ENCODE measurements around the gene CCDC93. TPM values are rescaled to one million over a fixed set of nuclear protein-coding genes. Genes with fewer than 3 reads are reported as not detected.
A peak's percentile ranks its signal among the peaks of the same experiment; 100 is the strongest.

Gene CCDC93
- total RNA-seq, 6 donors from 2014 or later, result 19.6 to 141 (median 38.8) TPM

GRCh38 chr2:117942551-117942950 lies 71.3 kb downstream of the CCDC93 start:
- TF ChIP-seq EP300 (IDR thresholded peaks at IDR 0.05) (no peak), POLR2AphosphoS5 (IDR thresholded peaks at IDR 0.05) (no peak), POLR2A (IDR thresholded peaks at IDR 0.05) (no peak), CTCF (IDR thresholded peaks at IDR 0.05) (no peak)
- DNase-seq, result no peak
- Histone ChIP-seq H3K4me3 (no peak overlapping the region), H3K9me3 (no peaks in the 10 kb centered on the region), H3K36me3 (peaks cover 30 to 100% (median 89%) of the 10 kb centered on the region in 4 donors), H3K4me1 (no peaks in the 10 kb centered on the region), H3K27me3 (no peaks in the 10 kb centered on the region), H3K27ac (no peak overlapping the region)
- ATAC-seq (ENCODE audit: low FRiP score in 2 of 2), result no peak
- 94 to 96% methylated on average over 2 of the region's 2 CpGs for WGBS, 2 donors

- Histone ChIP-seq H3K4me3 (no peak overlapping the region), H3K4me1 (no peaks in the 10 kb centered on the region), H3K27me3 (no peaks in the 10 kb centered on the region), H3K9me3 (no peaks in the 10 kb centered on the region), H3K36me3 (peaks cover 25 to 100% (median 85%) of the 10 kb centered on the region in 4 donors), H3K27ac (no peak overlapping the region)
- DNase-seq (no peak), ATAC-seq (ENCODE audit: low FRiP score in 2 of 2) (no peak)
- TF ChIP-seq POLR2A (IDR thresholded peaks at IDR 0.05), result no peak
- TF ChIP-seq EP300 (IDR thresholded peaks at IDR 0.05), result no peak
- no peak for TF ChIP-seq CTCF (IDR thresholded peaks at IDR 0.05)
- TF ChIP-seq POLR2AphosphoS5 (IDR thresholded peaks at IDR 0.05), result no peak
- 87 to 94% methylated on average over 5 of the region's 5 CpGs for WGBS, 2 donors
Measured at GRCh38 chr2:117941693-117942092, 72.2 kb downstream of the CCDC93 start.

- Histone ChIP-seq H3K27ac (no peak overlapping the region), H3K4me1 (no peaks in the 10 kb centered on the region), H3K36me3 (peaks cover 14 to 100% (median 79%) of the 10 kb centered on the region in 4 donors), H3K4me3 (no peak overlapping the region), H3K27me3 (no peaks in the 10 kb centered on the region), H3K9me3 (no peaks in the 10 kb centered on the region)
- ATAC-seq (ENCODE audit: low FRiP score in 2 of 2) (peak in 1 of 2 donors; percentile 7), DNase-seq (no peak)
- TF ChIP-seq EP300 (IDR thresholded peaks at IDR 0.05) (no peak), CTCF (IDR thresholded peaks at IDR 0.05) (no peak), POLR2A (IDR thresholded peaks at IDR 0.05) (no peak), POLR2AphosphoS5 (IDR thresholded peaks at IDR 0.05) (no peak)
Measured at GRCh38 chr2:117940436-117940835, 73.4 kb downstream of the CCDC93 start.

GRCh38 chr2:117938611-117939010 lies 75.3 kb downstream of the CCDC93 start:
- Histone ChIP-seq H3K36me3 (peaks cover 14 to 100% (median 78%) of the 10 kb centered on the region in 4 donors), H3K4me1 (no peaks in the 10 kb centered on the region), H3K27me3 (no peaks in the 10 kb centered on the region), H3K9me3 (no peaks in the 10 kb centered on the region), H3K4me3 (no peak overlapping the region), H3K27ac (no peak overlapping the region)
- TF ChIP-seq CTCF (IDR thresholded peaks at IDR 0.05) (no peak), POLR2AphosphoS5 (IDR thresholded peaks at IDR 0.05) (no peak), EP300 (IDR thresholded peaks at IDR 0.05) (no peak), POLR2A (IDR thresholded peaks at IDR 0.05) (no peak)
- DNase-seq, result no peak
- no peak for ATAC-seq (ENCODE audit: low FRiP score in 2 of 2)
- 82 to 90% methylated on average over 2 of the region's 2 CpGs for WGBS, 2 donors

GRCh38 chr2:117936871-117937428 lies 76.9 kb downstream of the CCDC93 start:
- TF ChIP-seq CTCF (IDR thresholded peaks at IDR 0.05) (no peak), POLR2AphosphoS5 (IDR thresholded peaks at IDR 0.05) (no peak), POLR2A (IDR thresholded peaks at IDR 0.05) (no peak), EP300 (IDR thresholded peaks at IDR 0.05) (no peak)
- no peaks in the 10 kb centered on the region for H3K4me1 ChIP-seq
- no peak for DNase-seq

More at GRCh38 chr2:117936871-117937428, 76.9 kb downstream of the CCDC93 start:
- ATAC-seq (ENCODE audit: low FRiP score in 2 of 2), result no peak
- 79 to 95% methylated on average over 5 of the region's 5 CpGs for WGBS, 2 donors
- Histone ChIP-seq H3K9me3 (no peaks in the 10 kb centered on the region), H3K36me3 (peaks cover 14 to 100% (median 77%) of the 10 kb centered on the region in 4 donors), H3K27ac (no peak overlapping the region), H3K4me3 (no peak overlapping the region), H3K27me3 (no peaks in the 10 kb centered on the region)
